Epithelial cell of proximal tubule (primary cell): ENCODE measurements around the gene BCKDHA. TPM values are rescaled to one million over a fixed set of nuclear protein-coding genes. Genes with fewer than 3 reads are reported as not detected.

Experiments used
- DNase-seq: peaks from one replicate; pipeline ENCODE4 v3.0.0-alpha.2; 2011; ENCODE audit warnings: low read depth
- H3K4me3 ChIP-seq: 2 replicates; pipeline ENCODE4 v1.5.1; 2011; ENCODE audit warnings: low read depth, mild to moderate bottlenecking, low read length
- total RNA-seq: library from RNA; depleted of rRNA; stranded (reverse); fragments of >200 nt; gene quantifications from 2 replicates; pipeline ENCODE4 v1.2.3, GENCODE V29; 2015
- TF ChIP-seq, protein P1 (sequence below): conservative IDR thresholded peaks from 2 replicates; pipeline ENCODE4 v1.5.1; 2012; ENCODE audit warnings: low read depth, mild to moderate bottlenecking, low read length

Gene BCKDHA
- total RNA-seq, 1 donor from 2014 or later = 35.7 TPM

DNA sequence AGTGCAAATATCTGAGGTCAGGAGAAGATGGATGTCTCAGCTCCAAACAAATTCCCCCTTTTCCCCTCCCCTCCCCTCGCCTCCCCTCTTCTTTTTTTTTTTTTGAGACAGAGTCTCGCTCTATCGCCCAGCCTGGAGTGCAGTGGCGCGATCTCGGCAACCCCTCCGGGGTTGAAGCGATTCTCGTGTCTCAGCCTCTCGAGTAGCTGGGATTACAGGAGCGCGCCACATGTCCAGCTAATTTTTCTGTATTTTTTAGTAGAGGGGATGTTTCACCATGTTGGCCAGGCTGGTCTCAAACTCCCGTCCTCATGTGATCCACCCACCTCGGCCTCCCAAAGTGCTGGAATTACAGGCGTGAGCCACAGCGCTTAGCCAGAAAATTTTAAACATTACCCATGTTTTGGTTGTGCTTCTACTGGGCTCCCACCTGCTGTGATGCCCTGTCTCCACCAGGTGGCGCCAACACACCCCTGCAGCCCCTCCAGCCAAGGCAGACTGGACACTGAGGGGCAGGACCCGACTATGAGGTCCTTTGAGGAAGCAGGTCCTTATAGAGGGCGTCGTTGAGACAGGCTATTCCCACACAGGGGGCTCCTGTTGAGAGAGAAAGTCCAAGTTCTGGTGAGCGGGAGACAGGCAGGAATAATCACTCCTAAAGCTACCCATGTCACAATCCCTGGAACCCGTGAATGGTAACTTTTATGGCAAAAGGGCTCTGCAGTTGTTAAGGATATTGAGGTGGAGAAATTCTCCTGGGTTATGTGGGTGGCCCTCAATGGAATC is 51.7 kb downstream of the BCKDHA start:
- no peak for DNase-seq
- H3K4me3 ChIP-seq = peak overlapping the region; percentile 24
- TF ChIP-seq, protein P1, sequence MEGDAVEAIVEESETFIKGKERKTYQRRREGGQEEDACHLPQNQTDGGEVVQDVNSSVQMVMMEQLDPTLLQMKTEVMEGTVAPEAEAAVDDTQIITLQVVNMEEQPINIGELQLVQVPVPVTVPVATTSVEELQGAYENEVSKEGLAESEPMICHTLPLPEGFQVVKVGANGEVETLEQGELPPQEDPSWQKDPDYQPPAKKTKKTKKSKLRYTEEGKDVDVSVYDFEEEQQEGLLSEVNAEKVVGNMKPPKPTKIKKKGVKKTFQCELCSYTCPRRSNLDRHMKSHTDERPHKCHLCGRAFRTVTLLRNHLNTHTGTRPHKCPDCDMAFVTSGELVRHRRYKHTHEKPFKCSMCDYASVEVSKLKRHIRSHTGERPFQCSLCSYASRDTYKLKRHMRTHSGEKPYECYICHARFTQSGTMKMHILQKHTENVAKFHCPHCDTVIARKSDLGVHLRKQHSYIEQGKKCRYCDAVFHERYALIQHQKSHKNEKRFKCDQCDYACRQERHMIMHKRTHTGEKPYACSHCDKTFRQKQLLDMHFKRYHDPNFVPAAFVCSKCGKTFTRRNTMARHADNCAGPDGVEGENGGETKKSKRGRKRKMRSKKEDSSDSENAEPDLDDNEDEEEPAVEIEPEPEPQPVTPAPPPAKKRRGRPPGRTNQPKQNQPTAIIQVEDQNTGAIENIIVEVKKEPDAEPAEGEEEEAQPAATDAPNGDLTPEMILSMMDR = peak; percentile 99

DNA sequence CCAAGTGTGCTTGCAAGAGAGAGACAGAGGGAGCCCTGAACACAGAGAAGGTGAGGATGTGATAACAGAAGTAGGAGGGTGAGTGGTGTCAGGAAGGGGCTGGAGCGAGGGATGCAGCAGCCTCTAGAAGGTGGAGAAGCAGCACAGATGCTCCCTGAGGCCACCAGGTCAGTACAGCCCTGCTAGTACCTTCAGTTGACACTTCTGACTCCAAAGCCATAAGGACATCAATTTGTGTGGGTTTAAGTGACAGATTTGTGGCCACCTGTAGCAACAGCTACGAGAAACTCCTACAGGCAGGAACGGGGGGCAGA is 52.2 kb downstream of the BCKDHA start:
- TF ChIP-seq, protein P1 = no peak
- no peak overlapping the region for H3K4me3 ChIP-seq
- no peak for DNase-seq

DNA sequence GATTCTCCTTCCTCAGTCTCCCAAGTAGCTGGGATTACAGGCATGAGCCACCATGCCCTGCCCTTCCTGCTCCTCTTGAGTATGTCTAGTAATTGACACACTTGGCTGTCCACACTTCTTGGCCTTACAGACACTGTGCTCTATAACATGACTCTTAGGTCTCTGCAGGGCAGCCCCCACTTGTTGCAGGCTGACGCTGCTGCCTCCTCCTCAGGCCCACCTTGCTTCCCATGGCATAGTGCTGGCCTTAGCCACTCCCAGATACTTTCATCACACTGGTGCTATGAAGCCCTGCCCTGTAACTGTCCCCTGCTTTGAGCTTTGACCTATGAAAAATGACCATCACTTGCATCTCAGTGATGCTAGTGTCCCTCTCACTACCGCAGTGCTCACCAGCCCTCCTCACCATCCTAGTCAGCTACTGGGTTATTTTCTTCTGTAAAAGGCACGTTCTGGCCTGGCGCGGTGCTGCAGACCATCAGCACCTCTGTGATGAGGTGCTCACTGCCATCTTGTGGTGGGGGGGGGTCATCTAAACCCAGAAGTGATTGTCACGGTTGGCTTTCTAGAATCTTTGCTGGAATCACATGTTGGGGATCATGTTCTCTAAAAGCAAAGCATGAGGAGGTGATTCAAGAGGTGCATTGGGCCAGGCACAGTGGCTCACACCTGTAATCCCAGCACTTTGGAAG is 55.1 kb downstream of the BCKDHA start:
- no peak overlapping the region for H3K4me3 ChIP-seq
- TF ChIP-seq, protein P1 = no peak
- DNase-seq = no peak

DNA sequence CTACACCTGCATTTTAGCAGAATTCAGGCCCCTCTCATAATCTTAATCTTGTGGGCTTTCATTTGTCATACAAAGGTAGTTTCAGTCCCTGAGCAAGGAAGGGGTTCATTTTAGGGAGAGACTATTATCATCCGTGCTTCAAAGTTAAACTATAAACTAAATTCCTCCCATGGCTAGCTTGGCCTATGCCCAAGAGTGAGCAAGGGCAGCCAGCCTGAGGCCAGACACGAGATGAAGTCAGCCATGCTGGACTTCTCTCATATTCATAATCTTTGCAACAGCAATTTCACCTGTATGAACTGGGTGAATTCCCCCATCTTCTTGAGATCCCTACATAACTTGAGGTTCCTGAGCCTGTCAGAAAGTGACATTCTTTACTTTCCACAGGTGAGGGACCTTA is 58.3 kb downstream of the BCKDHA start:
- TF ChIP-seq, protein P1 = no peak
- no peak overlapping the region for H3K4me3 ChIP-seq
- DNase-seq = no peak

DNA sequence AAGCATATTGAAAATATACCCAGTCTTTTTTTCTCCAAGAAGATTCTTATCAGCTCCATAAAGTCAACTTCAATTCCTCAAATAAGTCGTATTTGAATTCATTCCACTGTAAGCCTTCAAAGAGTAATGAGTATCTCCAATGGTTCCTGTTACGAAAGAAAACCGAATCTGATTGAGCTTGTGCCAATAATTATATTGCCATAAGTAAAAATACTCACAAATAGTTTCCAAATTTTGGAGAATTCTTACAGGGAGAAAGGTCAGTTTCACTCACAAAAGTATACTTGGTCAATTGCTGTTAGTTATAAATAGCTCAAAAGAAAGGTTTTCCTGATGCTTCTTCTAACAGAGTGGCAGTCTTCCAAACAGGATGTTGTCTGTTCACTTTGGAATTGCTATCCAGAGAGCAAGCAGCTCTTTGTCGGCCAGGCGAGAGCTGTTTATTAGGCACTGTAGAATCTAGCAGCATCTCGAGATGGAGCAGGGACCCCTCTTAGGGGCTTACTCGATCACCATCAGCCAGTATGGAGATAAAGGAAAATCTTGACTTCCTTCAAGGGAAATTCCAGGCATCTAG is 58.8 kb downstream of the BCKDHA start:
- no peak for DNase-seq
- no peak overlapping the region for H3K4me3 ChIP-seq
- TF ChIP-seq, protein P1 = no peak

DNA sequence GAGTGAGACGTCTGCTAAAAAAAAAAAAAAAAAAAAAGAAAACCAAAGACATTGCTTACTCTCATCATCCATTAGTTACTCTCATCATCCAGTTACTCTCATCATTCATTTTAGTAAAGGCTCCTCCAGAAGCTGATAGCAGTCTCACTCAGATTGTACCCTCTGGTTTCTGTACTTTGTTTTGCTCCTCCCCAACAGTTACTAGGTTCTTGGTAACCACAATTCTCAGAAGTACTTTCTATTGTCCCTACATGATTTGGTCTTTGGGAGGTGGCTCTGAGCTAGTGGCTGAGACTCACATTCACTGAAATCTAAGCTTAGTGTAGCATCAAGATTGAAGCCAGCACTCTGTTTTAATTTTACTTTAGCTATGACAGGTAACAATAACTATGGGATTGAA is 59.6 kb downstream of the BCKDHA start:
- no peak overlapping the region for H3K4me3 ChIP-seq
- TF ChIP-seq, protein P1 = no peak
- no peak for DNase-seq

DNA sequence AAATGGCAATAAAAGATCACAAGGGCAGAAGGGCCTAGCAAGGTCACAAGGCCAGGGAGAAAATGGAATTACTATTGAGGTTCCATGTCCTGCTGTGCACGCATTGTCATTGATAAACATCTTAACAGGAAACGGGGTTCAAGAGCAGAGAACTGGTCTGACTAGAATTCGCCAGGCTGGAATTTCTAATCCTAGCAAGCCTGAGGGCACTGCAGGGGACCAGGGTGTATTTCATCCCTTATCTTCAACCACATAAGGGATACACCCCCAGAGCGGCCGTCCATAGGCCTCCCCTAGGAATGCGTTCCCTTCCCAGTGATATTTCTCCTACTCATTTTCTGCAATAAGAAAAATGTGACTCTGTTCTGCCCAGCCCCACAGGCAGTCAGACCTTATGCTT is 64.9 kb downstream of the BCKDHA start:
- TF ChIP-seq, protein P1 = no peak
- no peak for DNase-seq
- H3K4me3 ChIP-seq = no peak overlapping the region
